Memory B cell (primary cell): ENCODE data around the gene FNDC3B.

Experiments used
- ATAC-seq: fragments of 150-1000 bp; cut with Tn5 transposase; 2 replicates; pipeline ENCODE4 v1.10.0; 2021; ENCODE audit warnings: low read depth, mild to moderate bottlenecking, moderate library complexity
- DNase-seq, 2 donors: peaks; one replicate each; pipeline ENCODE4 v3.0.0; 2022; ENCODE audit warnings: low spot score in 2 of 2
- H3K27ac Mint-ChIP-seq: one replicate; pipeline ENCODE4 v1.8.0; 2022; ENCODE audit warnings: mild to moderate bottlenecking, moderate library complexity, mixed read lengths
- H3K27me3 Mint-ChIP-seq: one replicate; pipeline ENCODE4 v1.8.0; 2022; ENCODE audit warnings: mixed read lengths
- H3K36me3 Mint-ChIP-seq: one replicate; pipeline ENCODE4 v1.8.0; 2022; ENCODE audit warnings: mild to moderate bottlenecking, mixed read lengths
- H3K4me1 Mint-ChIP-seq: one replicate; pipeline ENCODE4 v1.8.0; 2022; ENCODE audit warnings: mixed read lengths
- H3K4me3 Mint-ChIP-seq: one replicate; pipeline ENCODE4 v1.8.0; 2022; ENCODE audit warnings: mild to moderate bottlenecking, moderate library complexity, mixed read lengths
- H3K9me3 Mint-ChIP-seq: one replicate; pipeline ENCODE4 v1.8.0; 2022; ENCODE audit warnings: mixed read lengths

Gene FNDC3B

DNA sequence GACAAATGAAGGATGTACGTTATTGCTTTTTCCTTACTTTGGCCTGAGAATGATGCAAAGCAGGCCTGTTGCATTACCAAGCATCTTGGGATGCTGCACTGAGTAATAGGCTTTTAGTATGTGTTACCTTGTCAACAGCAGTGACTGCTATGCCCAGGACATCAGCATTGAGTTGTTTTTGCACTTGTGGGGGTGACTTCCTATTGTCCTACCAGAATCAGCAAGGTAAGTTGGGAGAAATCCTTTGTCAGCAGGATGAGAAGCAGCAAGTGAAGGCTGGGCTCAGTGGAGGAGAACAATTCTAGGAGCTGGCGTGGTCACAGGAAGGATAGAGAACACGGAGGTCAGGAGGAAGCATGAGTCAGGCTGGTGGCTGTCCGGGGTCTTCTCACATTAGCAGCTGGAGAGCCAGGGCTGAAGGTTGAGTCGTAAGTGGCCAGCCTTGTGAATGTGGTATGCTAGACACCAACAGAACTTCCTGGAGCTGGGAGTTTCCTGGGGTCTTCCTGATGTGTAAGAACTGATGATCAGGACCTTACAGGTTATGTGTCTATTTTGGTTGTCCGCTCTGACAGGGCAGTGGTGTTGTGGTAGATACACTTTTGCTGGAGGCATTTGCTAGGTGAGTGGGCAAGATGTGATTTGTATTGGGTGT, 142.7 kb downstream of the FNDC3B start:
- Mint-ChIP-seq H3K4me1 (peaks cover 2% of the 10 kb centered on the region), H3K27ac (no peak overlapping the region), H3K9me3 (no peaks in the 10 kb centered on the region), H3K4me3 (no peak overlapping the region), H3K27me3 (no peaks in the 10 kb centered on the region), H3K36me3 (peaks cover 6% of the 10 kb centered on the region)
- no peak for ATAC-seq
- DNase-seq = no peak

DNA sequence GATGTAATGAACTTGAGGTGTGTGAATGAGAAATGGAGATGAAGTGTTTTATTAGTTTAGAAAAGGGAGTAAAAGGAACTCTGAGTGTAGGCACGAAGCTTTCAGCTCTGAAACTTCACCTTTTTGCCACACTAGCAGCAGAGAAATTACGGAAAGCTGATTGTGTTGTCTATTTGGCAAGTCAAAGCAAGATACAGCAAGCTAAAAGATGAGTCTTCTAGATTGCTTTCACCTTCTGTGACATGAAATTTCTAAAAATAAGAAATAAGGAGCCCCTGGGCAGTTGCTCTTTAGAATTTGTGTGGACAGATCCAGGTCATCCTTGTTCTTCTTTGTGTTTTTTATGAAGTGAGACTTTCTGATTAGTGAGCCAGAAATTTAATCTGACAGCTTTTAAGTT, 143.4 kb downstream of the FNDC3B start:
- H3K27me3 Mint-ChIP-seq = no peaks in the 10 kb centered on the region
- DNase-seq = no peak
- ATAC-seq = no peak
- no peak overlapping the region for H3K27ac Mint-ChIP-seq
- H3K4me3 Mint-ChIP-seq = no peak overlapping the region
- peaks cover 2% of the 10 kb centered on the region for H3K4me1 Mint-ChIP-seq
- H3K9me3 Mint-ChIP-seq = no peaks in the 10 kb centered on the region
- H3K36me3 Mint-ChIP-seq = peaks cover 5% of the 10 kb centered on the region

DNA sequence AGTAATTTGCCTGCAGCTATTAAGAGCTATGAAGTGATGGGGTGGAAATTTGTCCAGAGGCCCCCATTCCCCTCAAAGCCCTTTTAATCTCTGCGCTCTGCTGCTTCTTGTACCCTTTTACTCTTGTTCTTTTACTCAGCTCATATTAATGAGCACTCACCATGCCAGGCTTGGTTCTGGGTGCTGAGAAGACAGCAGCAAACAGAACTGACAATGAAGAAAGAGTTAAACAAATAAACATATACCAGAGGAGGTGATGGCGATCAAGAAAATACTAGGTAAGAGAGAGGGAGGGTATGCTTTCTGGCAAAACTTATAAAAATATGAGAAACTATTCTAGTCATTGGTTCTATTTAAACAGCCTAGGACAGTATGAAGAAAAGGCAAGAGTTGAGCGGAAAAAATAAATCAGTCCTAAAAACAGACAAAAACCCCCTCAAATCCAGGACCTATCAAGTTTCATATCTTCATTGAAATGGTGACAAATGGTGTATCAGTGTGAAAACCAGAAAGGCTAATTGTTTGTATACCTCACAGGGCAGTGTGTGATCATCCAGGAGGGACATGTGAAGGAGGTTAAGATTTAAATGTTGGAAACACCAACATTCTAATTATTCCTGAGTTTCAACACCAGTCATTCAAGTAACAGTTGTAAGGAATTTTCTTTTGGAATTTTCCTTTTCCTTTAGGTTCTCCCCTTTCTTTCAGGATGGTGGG, 144.9 kb downstream of the FNDC3B start:
- H3K27ac Mint-ChIP-seq = no peak overlapping the region
- ATAC-seq (no peak), DNase-seq (no peak)
- no peaks in the 10 kb centered on the region for H3K27me3 Mint-ChIP-seq
- H3K9me3 Mint-ChIP-seq = no peaks in the 10 kb centered on the region
- H3K36me3 Mint-ChIP-seq = peaks cover 2% of the 10 kb centered on the region
- H3K4me1 Mint-ChIP-seq = peaks cover 2% of the 10 kb centered on the region
- H3K4me3 Mint-ChIP-seq = no peak overlapping the region

DNA sequence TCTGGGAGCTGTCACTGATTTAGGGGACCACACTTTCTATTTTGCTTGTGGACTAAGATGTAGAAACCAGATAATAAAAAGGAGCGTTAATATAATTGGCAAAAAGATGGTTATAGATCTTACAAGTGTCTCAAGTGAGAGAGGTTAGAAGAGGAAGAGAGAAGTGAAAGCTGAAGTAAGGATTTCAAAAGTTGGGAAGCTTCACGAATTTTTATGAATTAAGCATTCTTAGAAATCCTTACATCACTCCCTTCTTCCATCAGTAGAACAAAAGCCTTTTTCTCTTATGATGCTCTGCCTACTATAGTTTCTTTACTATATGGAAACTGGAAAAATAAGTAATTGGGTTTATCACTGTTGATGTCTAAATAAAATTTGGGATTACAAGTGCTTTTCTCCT, 146.5 kb downstream of the FNDC3B start:
- no peak overlapping the region for H3K27ac Mint-ChIP-seq

DNA sequence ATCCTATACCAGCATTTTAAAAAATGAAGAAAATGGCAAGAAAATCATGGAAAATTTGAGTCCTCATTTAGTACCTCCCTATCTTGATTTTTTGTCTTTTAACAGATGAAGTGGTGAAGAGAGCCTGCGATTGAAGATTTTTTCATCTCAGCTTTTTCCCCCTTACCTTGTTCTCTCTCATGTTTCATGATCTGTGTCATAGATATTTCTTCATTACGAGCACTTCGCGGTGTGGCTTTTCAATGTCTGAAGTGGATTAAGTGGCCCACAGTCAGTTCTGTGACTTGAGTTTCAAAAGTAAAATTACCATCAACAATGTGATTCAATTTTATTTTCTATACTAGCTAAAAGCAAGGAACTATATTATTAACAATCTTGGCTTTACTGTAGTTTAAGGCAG, 147.2 kb downstream of the FNDC3B start:
- Mint-ChIP-seq H3K27ac (no peak overlapping the region), H3K4me3 (no peak overlapping the region), H3K9me3 (no peaks in the 10 kb centered on the region), H3K27me3 (no peaks in the 10 kb centered on the region), H3K36me3 (peaks cover 2% of the 10 kb centered on the region), H3K4me1 (peaks cover 2% of the 10 kb centered on the region)
- ATAC-seq = no peak
- no peak for DNase-seq

More for the DNA sequence above, 146.5 kb downstream of the FNDC3B start:
- ATAC-seq (no peak), DNase-seq (no peak)
- no peaks in the 10 kb centered on the region for H3K27me3 Mint-ChIP-seq
- no peaks in the 10 kb centered on the region for H3K9me3 Mint-ChIP-seq
- peaks cover 2% of the 10 kb centered on the region for H3K4me1 Mint-ChIP-seq
- peaks cover 2% of the 10 kb centered on the region for H3K36me3 Mint-ChIP-seq
- no peak overlapping the region for H3K4me3 Mint-ChIP-seq

DNA sequence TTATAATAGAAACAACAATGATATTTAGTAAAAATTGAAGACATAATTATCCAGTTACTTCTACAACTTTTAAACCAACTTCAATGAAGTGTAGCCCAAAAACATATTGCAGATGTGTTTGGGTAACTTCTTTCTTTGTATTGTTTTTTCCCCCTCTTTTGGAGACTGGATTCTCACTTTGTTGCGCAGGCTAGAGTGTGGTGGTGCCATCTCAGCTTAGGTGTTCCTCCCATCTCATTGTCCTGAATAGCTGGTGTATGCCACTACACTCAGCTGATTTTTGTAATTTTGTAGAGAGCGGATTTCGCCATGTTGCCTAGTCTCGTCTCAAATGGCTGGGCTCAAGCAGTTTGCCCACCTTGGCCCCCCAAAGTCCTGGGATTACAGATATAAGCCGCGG, 148.1 kb downstream of the FNDC3B start:
- DNase-seq (no peak), ATAC-seq (no peak)
- no peaks in the 10 kb centered on the region for H3K4me1 Mint-ChIP-seq
- no peaks in the 10 kb centered on the region for H3K27me3 Mint-ChIP-seq
- H3K27ac Mint-ChIP-seq = no peak overlapping the region
- H3K9me3 Mint-ChIP-seq = no peaks in the 10 kb centered on the region
- H3K4me3 Mint-ChIP-seq = no peak overlapping the region
- H3K36me3 Mint-ChIP-seq = peaks cover 2% of the 10 kb centered on the region

DNA sequence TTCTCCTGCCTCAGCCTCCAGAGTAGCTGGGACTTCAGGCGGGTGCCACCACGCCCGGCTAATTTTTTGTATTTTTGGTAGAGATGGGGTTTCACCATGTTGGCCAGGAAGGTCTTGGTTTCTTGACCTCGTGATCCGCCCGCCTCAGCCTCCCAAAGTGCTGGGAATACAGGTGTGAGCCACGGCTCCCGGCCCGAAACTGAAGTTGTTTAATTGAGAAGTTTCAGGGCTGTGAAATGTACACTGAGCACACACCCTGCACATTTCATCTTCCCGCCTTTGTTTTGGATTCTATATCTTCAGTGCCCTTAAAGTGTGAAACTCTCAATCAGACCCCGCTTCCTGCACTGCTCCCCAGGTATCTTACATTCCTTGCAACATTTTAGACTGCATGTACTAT, 149.1 kb downstream of the FNDC3B start:
- peaks cover 2% of the 10 kb centered on the region for H3K36me3 Mint-ChIP-seq
- no peaks in the 10 kb centered on the region for H3K9me3 Mint-ChIP-seq
- H3K27me3 Mint-ChIP-seq = no peaks in the 10 kb centered on the region
- DNase-seq (no peak), ATAC-seq (no peak)
- no peak overlapping the region for H3K27ac Mint-ChIP-seq
- H3K4me3 Mint-ChIP-seq = no peak overlapping the region
- H3K4me1 Mint-ChIP-seq = no peaks in the 10 kb centered on the region

DNA sequence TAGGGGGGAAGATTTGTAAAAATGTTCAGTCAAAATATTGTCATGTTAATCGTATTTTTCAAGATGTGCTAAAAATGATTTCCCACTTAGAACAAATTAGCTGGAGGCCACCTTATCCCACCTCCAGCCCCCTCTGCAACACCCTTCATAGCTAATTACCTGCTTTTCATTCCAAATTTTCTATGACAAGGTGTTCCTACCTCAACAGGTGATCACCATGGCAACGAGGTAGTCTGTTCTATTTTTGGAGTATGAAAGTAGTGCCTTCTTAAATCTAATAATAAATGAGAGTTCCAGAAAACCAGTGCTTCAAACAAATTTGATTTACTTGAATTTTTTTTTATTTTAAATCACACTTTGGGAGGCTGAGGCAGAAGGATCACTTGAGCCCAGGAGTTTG, 149.8 kb downstream of the FNDC3B start:
- Mint-ChIP-seq H3K27ac (no peak overlapping the region), H3K4me1 (no peaks in the 10 kb centered on the region), H3K9me3 (no peaks in the 10 kb centered on the region), H3K36me3 (peaks cover 4% of the 10 kb centered on the region), H3K4me3 (no peak overlapping the region), H3K27me3 (no peaks in the 10 kb centered on the region)
- DNase-seq (no peak), ATAC-seq (no peak)

DNA sequence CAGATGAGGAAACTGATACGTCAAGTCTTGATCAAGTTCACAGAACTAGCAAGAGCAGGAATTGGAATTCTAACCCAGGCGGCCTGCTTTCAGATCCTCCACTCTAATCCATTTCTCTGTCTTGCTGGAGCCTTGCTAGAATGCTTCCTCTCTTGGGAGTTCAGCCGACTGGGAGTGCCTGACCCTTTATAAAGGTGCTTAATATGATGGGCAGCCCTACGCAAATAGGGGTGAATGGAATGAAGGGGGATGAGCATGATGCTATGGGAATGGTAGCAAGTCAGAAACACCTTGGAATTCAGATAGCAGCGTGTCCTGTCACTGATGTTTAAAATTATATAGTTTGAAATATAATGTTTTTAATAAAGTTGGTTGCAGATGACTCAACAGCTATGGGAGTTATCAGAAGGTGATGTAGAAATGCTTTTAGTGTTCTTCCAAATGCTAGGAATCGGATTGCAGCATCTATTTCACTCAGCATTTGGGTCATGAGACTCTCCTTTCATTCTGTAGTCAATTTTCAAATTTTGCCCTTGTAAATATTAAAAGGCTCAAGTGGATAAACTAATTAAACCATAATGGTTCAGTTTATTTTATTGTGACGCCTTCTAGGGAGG, 150.7 kb downstream of the FNDC3B start:
- Mint-ChIP-seq H3K9me3 (no peaks in the 10 kb centered on the region), H3K4me3 (no peak overlapping the region), H3K27ac (no peak overlapping the region), H3K27me3 (no peaks in the 10 kb centered on the region), H3K36me3 (peaks cover 4% of the 10 kb centered on the region), H3K4me1 (no peaks in the 10 kb centered on the region)
- no peak for DNase-seq
- ATAC-seq = no peak

DNA sequence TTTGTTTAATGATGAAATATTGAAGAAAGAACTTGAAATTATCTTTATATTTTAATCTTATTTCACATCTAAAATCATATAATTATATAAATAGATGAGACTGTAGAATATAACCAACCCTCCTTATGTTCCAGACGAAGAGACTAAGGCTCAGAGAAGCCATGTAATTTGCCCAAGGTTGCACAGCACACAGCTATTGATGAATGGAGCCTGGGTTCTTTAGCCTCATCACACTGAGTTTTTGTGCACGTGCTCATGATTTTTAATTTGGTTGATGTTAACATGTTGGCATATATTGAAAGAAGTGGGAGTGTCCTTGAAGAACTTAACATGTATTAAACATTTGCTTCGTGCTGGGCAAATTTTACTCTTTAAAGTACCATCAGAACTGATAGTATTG, 151.6 kb downstream of the FNDC3B start:
- no peak overlapping the region for H3K27ac Mint-ChIP-seq
- no peak for ATAC-seq
- no peaks in the 10 kb centered on the region for H3K27me3 Mint-ChIP-seq
- H3K9me3 Mint-ChIP-seq = no peaks in the 10 kb centered on the region
- DNase-seq = no peak
- H3K36me3 Mint-ChIP-seq = peaks cover 4% of the 10 kb centered on the region
- no peaks in the 10 kb centered on the region for H3K4me1 Mint-ChIP-seq
- no peak overlapping the region for H3K4me3 Mint-ChIP-seq

DNA sequence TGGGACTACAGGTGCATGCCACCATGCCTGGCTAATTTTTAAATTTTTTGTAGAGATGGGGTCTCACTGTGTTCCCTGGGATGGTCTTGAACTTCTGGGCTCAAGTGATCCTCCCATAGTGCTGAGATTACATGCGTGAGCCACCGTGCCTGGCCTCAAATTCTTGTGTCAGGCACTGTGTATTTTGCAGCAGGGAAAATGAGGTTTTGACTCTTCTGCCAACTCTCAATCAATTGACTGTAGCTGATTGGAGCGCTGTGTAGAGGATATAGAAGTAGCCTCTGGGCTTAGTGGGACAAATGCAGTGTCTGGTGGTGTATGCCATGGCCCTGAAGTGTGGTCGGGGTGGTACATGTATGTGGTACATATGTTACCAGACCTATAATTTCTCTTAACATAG, 152.3 kb downstream of the FNDC3B start:
- Mint-ChIP-seq H3K9me3 (no peaks in the 10 kb centered on the region), H3K36me3 (peaks cover 4% of the 10 kb centered on the region), H3K27me3 (no peaks in the 10 kb centered on the region), H3K4me1 (no peaks in the 10 kb centered on the region), H3K27ac (no peak overlapping the region), H3K4me3 (no peak overlapping the region)
- no peak for DNase-seq
- no peak for ATAC-seq

DNA sequence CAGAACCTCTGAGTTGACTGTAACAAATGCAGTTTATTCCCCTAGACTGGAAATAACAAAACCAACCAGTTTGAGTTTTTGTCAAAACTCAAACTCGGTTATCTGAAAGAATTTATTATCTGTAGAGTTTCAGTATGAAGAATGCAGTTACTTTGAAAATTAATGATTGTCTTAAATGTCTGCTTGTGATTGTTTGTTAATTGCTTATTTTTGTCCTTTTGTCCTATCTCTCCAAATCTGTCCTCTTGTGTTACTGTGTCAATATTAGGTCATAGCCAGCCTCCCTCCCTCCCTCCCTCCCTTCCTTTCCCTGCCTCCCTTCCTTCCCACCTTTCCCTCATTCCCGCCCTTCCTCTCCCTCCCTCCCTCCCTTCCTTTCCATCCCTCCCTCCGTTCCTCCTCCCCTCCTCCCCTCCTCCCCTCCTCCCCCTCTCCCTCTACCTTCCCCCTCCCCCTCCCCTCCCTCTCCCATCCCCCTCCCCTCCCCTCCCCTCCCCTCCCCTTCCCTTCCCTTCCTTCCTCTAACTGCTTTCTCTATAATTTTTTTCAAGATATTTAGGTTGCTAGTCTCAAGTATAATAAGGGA, 153.5 kb downstream of the FNDC3B start:
- H3K27me3 Mint-ChIP-seq = no peaks in the 10 kb centered on the region
- H3K27ac Mint-ChIP-seq = no peak overlapping the region
- H3K36me3 Mint-ChIP-seq = peaks cover 3% of the 10 kb centered on the region
- no peaks in the 10 kb centered on the region for H3K4me1 Mint-ChIP-seq
- DNase-seq (no peak), ATAC-seq (no peak)
- no peak overlapping the region for H3K4me3 Mint-ChIP-seq
- H3K9me3 Mint-ChIP-seq = no peaks in the 10 kb centered on the region

DNA sequence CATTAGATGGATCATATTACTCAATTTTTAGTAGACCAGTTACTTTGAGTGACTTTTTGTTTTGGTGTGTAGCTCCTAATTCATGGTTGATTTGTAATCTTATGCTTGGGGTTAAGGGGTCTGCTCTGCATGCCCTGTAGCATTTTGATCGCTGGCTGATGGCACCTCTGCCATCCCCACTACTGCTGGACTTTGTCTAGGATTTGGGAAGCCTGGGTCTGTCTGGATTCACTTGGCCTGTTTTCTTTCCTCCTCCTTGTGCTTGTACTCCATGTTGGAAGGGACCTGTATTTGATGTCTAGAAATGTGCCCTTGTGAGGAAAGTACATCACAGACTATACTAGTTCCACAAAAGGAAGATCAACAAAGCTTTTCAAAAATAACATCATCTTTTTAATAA, 154.1 kb downstream of the FNDC3B start:
- ATAC-seq (no peak), DNase-seq (no peak)
- H3K4me3 Mint-ChIP-seq = no peak overlapping the region
- no peaks in the 10 kb centered on the region for H3K9me3 Mint-ChIP-seq
- peaks cover 3% of the 10 kb centered on the region for H3K36me3 Mint-ChIP-seq
- H3K27me3 Mint-ChIP-seq = no peaks in the 10 kb centered on the region
- no peaks in the 10 kb centered on the region for H3K4me1 Mint-ChIP-seq
- H3K27ac Mint-ChIP-seq = no peak overlapping the region

DNA sequence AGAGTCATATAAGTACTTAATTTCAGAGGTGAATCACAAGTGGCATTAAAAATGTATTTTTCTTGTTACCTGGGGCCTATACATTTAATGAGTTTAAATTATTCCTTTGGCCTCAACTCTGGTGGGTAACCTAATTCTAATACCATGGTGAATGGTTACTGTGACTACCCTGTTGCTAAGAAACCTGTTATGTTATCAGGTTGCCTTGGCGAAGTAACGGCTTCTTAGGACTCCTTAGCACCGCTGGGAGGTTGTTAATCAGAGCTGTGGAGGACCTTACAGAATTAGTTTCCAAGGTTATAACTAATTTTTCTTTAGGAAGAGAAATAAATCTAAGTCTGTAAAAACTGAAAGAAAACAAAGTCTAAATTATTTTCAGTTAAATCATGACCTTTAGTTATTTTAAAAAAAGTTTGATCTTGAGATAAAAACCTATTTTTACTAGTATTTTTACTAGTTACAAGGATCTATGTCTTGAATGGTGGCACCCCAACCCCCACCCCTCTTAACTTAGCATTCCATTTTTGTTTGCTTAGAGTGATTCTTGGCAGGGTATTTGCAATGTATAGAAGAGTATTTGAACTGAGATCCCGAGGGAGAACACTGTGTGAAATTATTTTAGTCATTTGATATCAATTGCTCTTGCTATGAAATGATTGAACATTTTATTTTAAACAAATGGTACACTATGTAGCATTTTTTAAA, 155.5 kb downstream of the FNDC3B start:
- Mint-ChIP-seq H3K36me3 (peaks cover 8% of the 10 kb centered on the region), H3K27me3 (no peaks in the 10 kb centered on the region), H3K9me3 (no peaks in the 10 kb centered on the region), H3K4me3 (no peak overlapping the region), H3K27ac (no peak overlapping the region), H3K4me1 (no peaks in the 10 kb centered on the region)
- ATAC-seq = no peak
- DNase-seq = no peak
